Activated CD8-positive, alpha-beta T cell treated with anti-CD3 and anti-CD28 coated beads for 36 hours (primary cell): ENCODE data around the gene ITPR2. TPM values are rescaled to one million over a fixed set of nuclear protein-coding genes. Genes with fewer than 3 reads are reported as not detected.

Source experiments
- ATAC-seq: fragments of 200-7000 bp; cut with Tn5 transposase; one replicate; pipeline ENCODE4 v1.10.0; 2021; ENCODE audit warnings: mild to moderate bottlenecking, moderate library complexity
- CTCF ChIA-PET: fragments of 350-600 bp; sonication (Branson Sonifier 250); formaldehyde crosslinking; loops from one replicate; lab custom pipeline; 2021; ENCODE audit warnings: antibody characterized with exemption; lab: Charles Lee
- POLR2A ChIA-PET: fragments of 350-600 bp; sonication (Branson Sonifier 250); formaldehyde crosslinking; loops from one replicate; lab custom pipeline; 2021; ENCODE audit warnings: antibody characterized with exemption; lab: Charles Lee
- DNase-seq: peaks from one replicate; pipeline ENCODE4 v3.0.0-alpha.2; 2020
- H3K27ac Mint-ChIP-seq: one replicate; pipeline ENCODE4 v1.8.0; 2021; ENCODE audit warnings: mild to moderate bottlenecking, mixed read lengths
- H3K27me3 Mint-ChIP-seq: one replicate; pipeline ENCODE4 v1.8.0; 2021; ENCODE audit warnings: mixed read lengths
- H3K36me3 Mint-ChIP-seq: one replicate; pipeline ENCODE4 v1.8.0; 2021; ENCODE audit warnings: low read depth, mixed read lengths
- H3K4me1 Mint-ChIP-seq: one replicate; pipeline ENCODE4 v1.8.0; 2021; ENCODE audit warnings: low read depth, mixed read lengths
- H3K4me3 Mint-ChIP-seq: one replicate; pipeline ENCODE4 v1.8.0; 2021; ENCODE audit warnings: mild to moderate bottlenecking, moderate library complexity, mixed read lengths
- H3K9me3 Mint-ChIP-seq: one replicate; pipeline ENCODE4 v1.8.0; 2021; ENCODE audit warnings: mixed read lengths
- CTCF ChIP-seq: fragments of 200-600 bp; IDR thresholded peaks from one replicate; pipeline ENCODE4 v1.8.0; 2022; ENCODE audit warnings: antibody characterized with exemption, mild to moderate bottlenecking
- intact Hi-C: fragments of 100-400 bp; cut with micrococcal nuclease; formaldehyde crosslinking; loops from one replicate; pipeline ENCODE4 v1.10.0; 2022
- total RNA-seq, 2 experiments: library from RNA; stranded (reverse); gene quantifications; one replicate each; pipeline ENCODE4 v1.2.3, GENCODE V29; 2021

ITPR2 gene
- total RNA-seq, 2 experiments from 2014 or later: 38.9 to 41.2 TPM

- ATAC-seq (no peak), DNase-seq (no peak)
- Mint-ChIP-seq H3K4me3 (no peak overlapping the region), H3K27me3 (no peaks in the 10 kb centered on the region), H3K27ac (no peak overlapping the region), H3K36me3 (peaks cover 13% of the 10 kb centered on the region), H3K9me3 (no peaks in the 10 kb centered on the region), H3K4me1 (no peaks in the 10 kb centered on the region)
- POLR2A ChIA-PET: no interaction called here
- TF ChIP-seq CTCF: no peak
- CTCF ChIA-PET: interaction anchor here (0.9 to 1.5 kb wide), 3 partner anchors 14 to 460 kb away, joined by 3 to 5 read pairs (median 3); no protein-coding TSS in a partner anchor
- intact Hi-C loops: no loop called here
Measured at GRCh38 chr12:26557326-26557725, 275.7 kb downstream of the ITPR2 start.

DNA sequence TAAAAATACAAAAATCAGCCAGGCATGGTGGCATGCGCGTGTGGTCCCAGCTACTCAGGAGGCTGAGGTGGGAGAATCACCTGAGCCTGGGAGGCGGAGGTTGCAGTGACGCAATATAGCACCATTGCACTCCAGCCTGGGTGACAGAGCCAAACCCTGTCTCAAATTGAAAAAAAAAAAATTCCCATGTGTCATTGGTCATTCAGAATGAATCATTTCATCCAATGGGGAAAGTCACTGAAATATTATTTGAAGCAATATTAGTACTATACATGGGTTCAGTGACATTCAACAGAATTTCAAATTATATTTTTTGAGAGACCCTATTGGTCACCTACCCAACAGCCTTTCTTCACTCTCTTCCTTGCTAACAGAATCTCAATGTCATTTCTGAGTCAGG lies 276.1 kb downstream of the ITPR2 start:
- DNase-seq (no peak), ATAC-seq (no peak)
- intact Hi-C loops: no loop called here
- ChIA-PET CTCF (interaction anchor here (0.9 to 1.5 kb wide), 3 partner anchors 14 to 460 kb away, joined by 3 to 5 read pairs (median 3); no protein-coding TSS in a partner anchor), POLR2A (no interaction called here)
- no peak overlapping the region for H3K4me3 Mint-ChIP-seq
- no peaks in the 10 kb centered on the region for H3K4me1 Mint-ChIP-seq
- H3K9me3 Mint-ChIP-seq: no peaks in the 10 kb centered on the region
- no peaks in the 10 kb centered on the region for H3K27me3 Mint-ChIP-seq
- no peak overlapping the region for H3K27ac Mint-ChIP-seq
- no peak for TF ChIP-seq CTCF
- H3K36me3 Mint-ChIP-seq: peaks cover 12% of the 10 kb centered on the region

- no peaks in the 10 kb centered on the region for H3K27me3 Mint-ChIP-seq
- H3K4me1 Mint-ChIP-seq: no peaks in the 10 kb centered on the region
- H3K9me3 Mint-ChIP-seq: no peaks in the 10 kb centered on the region
- no peak overlapping the region for H3K4me3 Mint-ChIP-seq
- H3K36me3 Mint-ChIP-seq: peaks cover 16% of the 10 kb centered on the region
- DNase-seq (no peak), ATAC-seq (no peak)
- H3K27ac Mint-ChIP-seq: no peak overlapping the region
- POLR2A ChIA-PET: no interaction called here
- intact Hi-C loops: no loop called here
- CTCF ChIA-PET: no interaction called here
- TF ChIP-seq CTCF: no peak
Measured at GRCh38 chr12:26555139-26555538, 277.9 kb downstream of the ITPR2 start.

DNA sequence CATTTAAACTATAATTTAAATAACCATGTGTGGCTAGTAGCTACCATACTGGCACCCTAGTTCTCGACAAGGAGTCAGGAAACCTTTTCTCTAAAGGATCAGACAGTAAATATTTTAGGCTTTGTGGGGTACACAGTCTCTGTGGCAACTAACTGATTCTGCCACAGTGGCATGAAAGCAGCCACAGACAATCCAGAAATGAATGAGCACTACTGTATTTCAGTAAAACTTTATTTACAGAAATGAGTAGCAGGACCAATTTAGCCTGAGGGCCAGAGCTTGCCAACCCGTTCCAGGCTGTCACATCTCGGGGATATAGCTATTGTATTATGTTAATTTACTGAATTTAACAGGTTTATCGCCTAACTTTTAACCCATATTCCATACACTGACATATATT lies 278.7 kb downstream of the ITPR2 start:
- Mint-ChIP-seq H3K4me3 (no peak overlapping the region), H3K36me3 (peaks cover 16% of the 10 kb centered on the region), H3K4me1 (no peaks in the 10 kb centered on the region), H3K9me3 (no peaks in the 10 kb centered on the region), H3K27ac (no peak overlapping the region), H3K27me3 (no peaks in the 10 kb centered on the region)
- POLR2A ChIA-PET: interaction anchor here (0.7 kb wide), 1 partner anchor 105 kb away, joined by 4 read pairs; no protein-coding TSS in a partner anchor
- peak; percentile 3 for DNase-seq
- CTCF ChIA-PET: no interaction called here
- intact Hi-C loops: no loop called here
- ATAC-seq: no peak
- TF ChIP-seq CTCF: no peak

- Mint-ChIP-seq H3K4me3 (no peak overlapping the region), H3K36me3 (peaks cover 39% of the 10 kb centered on the region), H3K27ac (no peak overlapping the region), H3K9me3 (no peaks in the 10 kb centered on the region), H3K4me1 (no peaks in the 10 kb centered on the region), H3K27me3 (no peaks in the 10 kb centered on the region)
- ATAC-seq: no peak
- intact Hi-C loops: no loop called here
- TF ChIP-seq CTCF: no peak
- ChIA-PET CTCF (no interaction called here), POLR2A (no interaction called here)
- no peak for DNase-seq
Measured at GRCh38 chr12:26551385-26551784, 281.6 kb downstream of the ITPR2 start.
